ENCODE measurements around the gene TTC27.

TTC27 gene

DNA sequence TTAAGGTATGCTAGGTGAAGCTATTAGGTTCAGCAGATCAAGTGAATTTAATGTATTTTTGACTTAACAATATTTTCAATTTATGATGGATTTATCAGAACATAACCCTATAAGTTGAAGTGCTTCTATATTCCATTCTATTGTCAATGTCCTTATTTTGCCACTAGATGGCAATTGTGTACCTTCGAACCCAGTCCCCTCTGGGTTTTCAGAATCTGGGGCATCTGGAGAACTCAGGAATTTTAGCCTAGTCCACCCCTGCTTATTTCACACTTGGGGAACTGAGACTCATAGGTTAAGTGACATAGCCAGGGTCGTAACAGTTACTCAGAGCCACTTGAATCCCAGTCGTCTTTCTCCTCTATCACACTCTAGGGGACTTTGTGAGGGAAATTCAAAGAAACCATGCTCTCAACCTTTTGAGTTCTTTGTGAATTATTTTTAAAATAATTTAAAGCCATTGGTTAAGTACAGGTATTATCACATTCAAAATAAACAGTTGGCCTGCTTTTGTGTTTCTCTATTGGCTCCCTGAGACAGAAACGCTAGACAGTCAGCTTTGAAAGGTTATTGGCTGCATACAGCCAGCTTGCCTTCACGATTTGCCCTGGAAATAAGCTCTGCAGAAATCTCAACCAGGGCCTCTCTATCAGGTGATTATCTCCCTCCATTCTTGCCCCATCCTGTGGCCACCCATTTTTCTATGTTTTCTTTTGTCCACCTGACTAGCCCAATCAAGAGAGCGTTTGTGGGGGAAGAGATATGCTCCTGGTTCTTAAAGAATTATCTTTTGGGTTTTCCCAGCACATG, 145.0 kb downstream of the TTC27 start:
- H3K4me3 ChIP-seq (ENCODE audit: low read depth, low read length): no peak overlapping the region
- H3K9me3 ChIP-seq: no peaks in the 10 kb centered on the region
- peak; percentile 84 for TF ChIP-seq CTCF (IDR thresholded peaks at IDR 0.05; ENCODE audit: low read depth, low read length)
- no peaks in the 10 kb centered on the region for H3K36me3 ChIP-seq
- DNase-seq: peak; percentile 15
- peaks cover 4% of the 10 kb centered on the region for H3K4me1 ChIP-seq
- no peaks in the 10 kb centered on the region for H3K27me3 ChIP-seq

- TF ChIP-seq CTCF (IDR thresholded peaks at IDR 0.05; ENCODE audit: low read depth, low read length): no peak
These were observed 145.6 kb downstream of the TTC27 start for GRCh38 chr2:32773448-32773808.

GRCh38 chr2:32775954-32776353, 148.1 kb downstream of the TTC27 start:
- H3K4me1 ChIP-seq: no peaks in the 10 kb centered on the region
- H3K4me3 ChIP-seq (ENCODE audit: low read depth, low read length): no peak overlapping the region
- no peaks in the 10 kb centered on the region for H3K27me3 ChIP-seq
- H3K9me3 ChIP-seq: no peaks in the 10 kb centered on the region
- no peak for TF ChIP-seq CTCF (IDR thresholded peaks at IDR 0.05; ENCODE audit: low read depth, low read length)
- no peak for DNase-seq
- no peaks in the 10 kb centered on the region for H3K36me3 ChIP-seq

More at GRCh38 chr2:32773448-32773808, 145.6 kb downstream of the TTC27 start:
- Histone ChIP-seq H3K4me1 (peaks cover under 1% of the 10 kb centered on the region), H3K27me3 (no peaks in the 10 kb centered on the region), H3K4me3 (ENCODE audit: low read depth, low read length) (no peak overlapping the region), H3K36me3 (no peaks in the 10 kb centered on the region), H3K9me3 (no peaks in the 10 kb centered on the region)
- no peak for DNase-seq

- Histone ChIP-seq H3K4me3 (ENCODE audit: low read depth, low read length) (no peak overlapping the region), H3K27me3 (no peaks in the 10 kb centered on the region), H3K9me3 (no peaks in the 10 kb centered on the region), H3K4me1 (no peaks in the 10 kb centered on the region), H3K36me3 (no peaks in the 10 kb centered on the region)
- no peak for DNase-seq
- no peak for TF ChIP-seq CTCF (IDR thresholded peaks at IDR 0.05; ENCODE audit: low read depth, low read length)
These were observed 149.9 kb downstream of the TTC27 start for GRCh38 chr2:32777714-32778113.

DNA sequence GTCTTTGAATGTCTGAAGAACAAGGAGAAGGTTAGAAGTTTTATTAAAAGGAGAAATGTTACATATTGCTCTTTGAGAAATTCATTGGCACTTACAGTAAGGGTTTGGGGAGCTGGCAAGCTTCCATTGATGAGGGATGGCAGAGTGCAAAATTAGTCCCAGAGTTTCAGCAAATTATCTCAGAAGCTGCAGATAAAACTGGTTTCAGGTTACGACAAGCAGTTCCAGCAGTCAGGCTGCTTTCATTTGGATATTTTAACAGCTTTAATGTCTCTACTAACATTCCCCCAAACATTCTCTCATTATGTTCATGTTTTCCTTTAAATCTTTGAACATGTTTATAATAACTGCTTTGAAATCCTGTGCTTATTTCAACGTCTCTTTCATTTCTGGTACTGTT, 153.1 kb downstream of the TTC27 start:
- no peak for TF ChIP-seq CTCF (IDR thresholded peaks at IDR 0.05; ENCODE audit: low read depth, low read length)
- Histone ChIP-seq H3K27me3 (no peaks in the 10 kb centered on the region), H3K4me3 (ENCODE audit: low read depth, low read length) (no peak overlapping the region), H3K36me3 (no peaks in the 10 kb centered on the region), H3K4me1 (no peaks in the 10 kb centered on the region), H3K9me3 (no peaks in the 10 kb centered on the region)
- no peak for DNase-seq

DNA sequence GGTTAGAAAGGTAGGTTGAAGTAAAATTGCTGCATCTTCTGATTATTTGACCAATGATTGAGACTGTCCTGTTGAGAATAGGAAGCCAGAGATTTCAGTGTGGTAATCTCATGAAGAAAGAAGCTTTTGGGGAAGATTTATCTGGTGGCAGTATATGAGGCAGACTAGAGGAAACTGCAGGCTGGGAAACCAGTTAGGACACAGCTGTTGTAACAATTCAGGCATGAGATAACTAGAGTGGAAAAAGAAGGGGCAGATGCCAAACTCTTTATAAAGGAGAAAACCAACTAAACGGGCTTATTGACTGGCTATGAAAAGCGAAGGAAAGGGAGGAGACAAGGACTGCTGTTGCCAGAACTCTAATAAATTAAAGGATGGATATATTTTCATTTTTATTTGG, 155.6 kb downstream of the TTC27 start:
- Histone ChIP-seq H3K4me3 (ENCODE audit: low read depth, low read length) (no peak overlapping the region), H3K9me3 (no peaks in the 10 kb centered on the region), H3K27me3 (no peaks in the 10 kb centered on the region), H3K4me1 (no peaks in the 10 kb centered on the region), H3K36me3 (no peaks in the 10 kb centered on the region)
- no peak for TF ChIP-seq CTCF (IDR thresholded peaks at IDR 0.05; ENCODE audit: low read depth, low read length)
- no peak for DNase-seq

Measured in BE2C (cell line).